Fibroblast of skin of right quadriceps (primary cell): ENCODE results near the gene FIGN.

Experiments
- DNase-seq: peaks from one replicate; pipeline ENCODE4 v3.0.0-alpha.2; 2013

Gene FIGN

DNA sequence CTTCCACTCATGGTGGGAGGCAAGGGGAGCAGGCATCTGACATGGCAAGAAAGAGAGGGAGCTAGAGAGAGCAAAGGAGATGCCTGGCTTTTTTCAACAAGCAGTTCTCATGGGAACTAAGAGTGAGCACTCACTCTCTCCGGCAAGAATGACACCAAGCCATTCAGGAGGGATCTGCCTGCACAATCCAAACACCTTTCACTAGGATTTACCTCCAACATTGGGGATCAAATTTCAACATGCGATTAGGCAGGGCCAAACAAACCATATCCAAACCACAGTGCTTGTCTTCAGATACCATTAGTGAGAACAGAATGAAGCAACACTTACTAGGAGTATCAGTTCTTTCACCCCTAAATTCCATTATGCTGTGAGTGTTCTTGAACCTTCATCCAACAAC, 77.3 kb downstream of the FIGN start:
- DNase-seq = no peak

DNA sequence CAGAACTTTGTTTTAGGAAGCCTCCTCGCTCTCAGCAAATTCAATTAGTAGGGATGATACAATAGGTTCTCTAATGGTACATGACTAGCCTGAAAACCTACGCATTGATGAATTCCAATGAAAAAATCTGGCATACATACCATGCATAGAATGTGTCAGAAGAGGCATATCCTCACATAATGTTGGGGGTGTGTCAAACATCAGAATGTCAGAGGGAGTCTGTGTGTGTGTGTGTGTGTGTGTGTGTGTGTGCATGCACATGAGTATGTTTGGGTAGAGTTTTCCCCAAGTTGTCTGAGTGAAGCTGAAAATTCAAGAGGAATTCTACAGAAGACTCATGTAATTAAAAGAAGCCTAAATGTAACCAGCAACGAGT, 78.5 kb downstream of the FIGN start:
- peak; percentile 89 for DNase-seq

DNA sequence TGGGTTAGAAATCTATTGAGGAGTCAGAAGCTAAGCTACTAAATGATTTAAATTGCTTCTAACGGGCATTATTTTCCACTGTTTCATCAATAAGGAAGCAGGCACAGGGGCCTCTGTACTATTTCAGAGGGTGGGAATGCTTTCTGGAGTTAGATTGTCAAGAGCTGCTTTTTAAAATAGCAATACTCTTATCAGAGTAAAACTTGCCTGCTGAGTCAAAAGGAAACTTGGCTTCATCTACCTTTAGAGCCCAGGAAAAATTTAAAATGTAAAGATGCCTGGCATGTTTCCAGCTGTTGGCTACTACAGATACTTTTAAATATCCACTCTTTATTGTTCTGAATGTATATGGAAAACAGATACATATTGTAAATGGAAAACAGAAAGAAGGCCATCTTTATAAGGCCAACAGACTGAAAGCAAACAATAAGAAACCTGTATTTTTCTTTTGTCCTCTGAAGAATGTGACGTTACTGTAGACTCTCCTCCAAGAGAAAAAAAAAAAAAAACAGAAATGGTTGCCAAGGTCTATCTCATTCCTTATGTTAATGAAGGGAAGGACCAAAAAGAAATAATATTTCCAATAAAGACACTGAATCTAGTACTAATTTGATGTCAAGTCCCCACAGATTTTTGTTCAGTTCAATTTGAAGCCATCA, 79.1 kb downstream of the FIGN start:
- no peak for DNase-seq

DNA sequence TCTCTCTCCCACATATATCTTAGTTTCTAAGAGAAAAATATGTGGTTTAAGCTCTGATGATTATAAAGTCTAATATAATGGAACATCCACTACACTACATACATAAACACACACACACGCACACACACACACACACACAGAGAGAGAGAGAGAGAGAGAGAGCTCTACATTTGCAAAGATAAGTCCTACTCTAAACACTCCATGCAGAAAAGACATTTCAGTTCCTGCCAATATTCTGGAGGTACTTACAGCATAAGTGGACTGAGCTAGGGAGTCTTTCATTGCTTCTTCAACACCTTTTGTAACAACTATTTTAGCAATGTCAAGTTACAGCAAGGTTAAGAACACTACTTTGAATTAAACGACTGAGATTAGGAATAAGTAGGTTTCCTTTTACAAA, 80.1 kb downstream of the FIGN start:
- DNase-seq = no peak

DNA sequence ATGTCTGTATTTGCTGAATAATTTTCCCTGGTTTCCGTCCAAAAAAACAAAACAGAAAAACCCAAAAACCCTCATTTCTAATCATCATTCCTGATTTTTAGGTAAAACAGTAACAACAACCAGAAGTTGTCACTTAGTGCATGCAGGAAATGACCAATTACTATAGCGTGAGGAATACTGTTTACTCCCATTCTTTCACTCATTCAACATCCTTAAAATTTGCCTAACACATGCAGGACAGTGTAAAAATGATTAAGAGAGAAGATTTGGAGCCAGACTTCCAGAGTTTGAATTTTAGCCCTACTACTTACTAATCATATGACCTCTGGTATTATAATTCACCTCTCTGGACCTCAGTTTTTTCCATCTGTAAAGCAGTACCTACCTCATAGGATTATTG, 83.1 kb downstream of the FIGN start:
- no peak for DNase-seq

DNA sequence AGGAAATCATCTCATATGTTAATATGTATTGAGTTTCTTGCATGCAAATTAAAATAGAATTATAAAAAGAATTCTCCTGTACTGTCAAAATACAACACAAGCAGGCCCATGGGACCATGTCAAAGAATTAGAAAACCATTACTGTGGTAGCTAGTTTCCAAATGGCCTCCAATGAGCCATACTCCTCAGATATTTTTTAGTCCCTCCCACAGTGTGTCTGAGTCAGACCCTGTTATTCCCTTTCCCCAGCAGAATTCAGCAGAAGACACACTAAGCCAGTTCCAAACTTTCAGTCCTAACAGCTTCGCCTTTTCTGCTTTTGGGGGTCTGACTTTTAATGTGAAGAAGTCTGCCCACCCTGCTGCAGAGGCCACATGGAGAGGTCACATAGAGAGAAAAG, 86.7 kb downstream of the FIGN start:
- DNase-seq = no peak

DNA sequence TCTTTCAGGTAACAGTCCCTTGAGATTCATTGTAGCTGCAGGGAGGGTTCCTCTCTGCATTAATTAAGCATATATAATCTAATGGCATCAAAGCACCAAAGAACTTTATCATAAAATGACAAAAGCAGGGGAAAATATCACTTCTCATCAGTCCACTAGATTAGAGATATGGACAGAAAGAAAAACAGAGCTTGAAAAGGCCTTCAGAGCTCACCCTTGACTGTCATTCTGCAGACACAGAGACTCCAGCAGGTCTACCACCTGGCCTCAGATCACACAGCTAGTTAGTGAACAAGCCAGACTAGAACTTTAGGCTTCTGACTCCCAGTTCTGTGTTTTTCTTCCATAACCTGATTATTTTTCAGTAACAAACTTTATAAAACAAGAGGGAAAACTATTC, 88.5 kb downstream of the FIGN start:
- DNase-seq = no peak

DNA sequence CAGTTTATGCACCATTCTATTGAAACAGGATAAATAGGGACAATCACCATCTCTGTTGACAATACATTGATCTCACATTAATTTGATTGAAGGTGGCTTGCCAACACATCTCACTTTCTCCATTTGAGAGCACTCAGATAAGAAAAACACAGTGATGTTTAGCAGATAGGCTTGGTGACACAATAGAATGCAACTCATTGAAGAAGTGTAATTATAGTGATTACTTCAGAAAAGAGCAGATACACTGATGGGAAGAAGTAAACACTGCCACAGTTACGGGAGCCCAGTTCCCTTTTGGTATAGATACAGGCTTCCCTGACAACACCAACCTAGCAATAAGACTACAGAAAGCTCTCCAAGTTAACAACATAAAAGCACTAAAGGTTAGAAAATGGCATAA, 89.1 kb downstream of the FIGN start:
- DNase-seq = no peak

DNA sequence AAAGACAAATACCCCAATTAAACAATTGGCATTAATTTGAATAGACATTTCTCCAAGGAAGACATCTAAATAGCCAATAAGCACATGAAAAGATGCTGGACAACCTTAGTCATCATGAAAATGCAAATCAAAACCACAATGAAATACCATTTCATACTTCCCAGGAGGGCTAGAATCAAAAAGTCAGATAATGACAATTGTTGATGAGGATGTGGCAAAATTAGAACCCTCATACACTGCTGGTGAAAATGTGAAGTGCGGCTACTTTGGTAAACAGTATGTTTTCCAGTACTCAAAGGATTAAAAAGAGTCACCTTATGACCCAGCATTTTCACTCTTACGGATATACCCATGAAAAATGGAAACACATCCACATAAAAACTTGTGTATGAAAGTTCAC, 91.6 kb downstream of the FIGN start:
- no peak for DNase-seq

DNA sequence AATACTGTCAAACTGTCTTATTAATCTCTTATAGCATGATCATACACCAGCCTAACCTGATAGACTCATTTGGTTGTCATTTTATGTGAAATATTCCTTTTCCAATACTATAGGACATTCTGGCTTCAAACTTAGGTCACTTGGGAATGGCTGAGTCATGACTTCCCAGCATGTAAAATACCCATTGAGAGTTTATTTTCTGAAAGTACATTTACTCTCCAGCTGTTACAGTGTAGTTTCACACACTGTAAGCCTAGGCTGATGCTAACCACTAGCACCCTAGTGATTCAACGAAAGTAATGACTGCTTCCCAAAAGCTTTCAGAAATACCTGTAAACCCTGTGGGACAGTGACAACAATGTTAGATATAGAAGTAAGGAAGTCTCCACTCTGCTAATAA, 93.8 kb downstream of the FIGN start:
- DNase-seq = peak; percentile 42

DNA sequence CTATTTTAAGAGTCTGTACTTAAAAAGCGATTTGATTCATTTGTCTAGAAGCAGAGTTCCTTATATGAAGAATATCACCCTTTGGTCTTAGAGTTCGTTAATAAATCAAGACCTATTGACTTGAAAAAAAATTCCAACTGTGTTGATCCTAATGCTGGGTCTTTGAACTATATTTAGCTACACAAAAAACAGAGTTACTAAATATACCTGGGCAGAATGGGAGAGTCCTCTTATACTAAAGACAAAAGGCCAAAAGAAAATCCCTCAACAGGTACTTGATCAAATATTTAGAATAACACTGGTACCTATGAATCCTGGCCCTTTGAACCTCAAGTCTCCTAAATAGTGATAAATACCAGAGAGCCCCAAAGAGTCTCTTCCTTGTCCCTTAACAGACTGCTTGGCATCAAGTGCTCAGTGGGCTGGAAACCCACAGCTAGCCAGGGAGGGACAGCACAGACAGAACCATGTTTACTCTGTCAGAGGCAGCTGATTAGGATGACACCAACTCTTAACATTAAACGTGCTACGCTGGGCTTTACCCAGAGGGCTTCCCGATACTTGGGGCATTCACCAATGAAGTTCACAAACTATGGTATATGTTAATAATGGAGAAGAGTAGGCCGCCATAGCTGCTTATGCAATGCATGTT, 95.1 kb downstream of the FIGN start:
- no peak for DNase-seq

DNA sequence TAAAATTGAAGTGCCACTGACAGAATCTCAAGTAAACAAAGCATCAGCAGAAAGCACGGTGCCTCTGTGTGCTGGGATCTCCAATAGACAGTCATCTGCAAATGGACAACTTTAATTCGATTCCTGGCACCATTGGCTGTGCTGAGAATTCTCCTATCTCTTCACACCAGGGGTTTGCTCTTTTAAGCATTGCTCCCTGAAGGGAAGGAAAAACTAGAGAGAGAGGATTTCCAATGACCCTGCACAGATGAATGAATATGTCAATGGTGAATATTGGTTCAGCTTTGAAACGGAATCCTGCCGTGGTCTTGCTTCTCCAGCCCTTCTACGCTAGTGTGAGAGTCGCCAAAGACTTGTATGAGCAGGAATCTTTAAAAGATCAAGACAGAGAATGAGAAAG, 97.9 kb downstream of the FIGN start:
- no peak for DNase-seq

DNA sequence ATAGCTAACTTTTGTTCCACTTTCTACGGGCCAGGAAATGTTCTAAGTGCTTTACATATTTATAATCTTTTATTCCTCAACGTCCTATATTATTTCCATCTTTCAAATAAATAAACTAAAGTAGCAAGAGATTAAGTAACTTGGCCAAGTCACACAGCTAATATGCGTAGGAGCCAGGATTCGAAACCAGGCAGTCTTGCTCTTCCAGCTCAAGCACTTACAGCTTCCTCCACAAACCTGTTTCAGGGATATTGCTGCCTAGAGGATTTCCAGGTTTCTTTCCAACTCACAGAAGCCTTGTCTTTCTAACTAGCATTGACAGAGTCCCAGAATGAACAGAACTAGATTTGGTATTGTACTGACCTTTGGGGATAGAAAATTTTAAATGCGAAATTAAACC, 102.5 kb downstream of the FIGN start:
- no peak for DNase-seq

DNA sequence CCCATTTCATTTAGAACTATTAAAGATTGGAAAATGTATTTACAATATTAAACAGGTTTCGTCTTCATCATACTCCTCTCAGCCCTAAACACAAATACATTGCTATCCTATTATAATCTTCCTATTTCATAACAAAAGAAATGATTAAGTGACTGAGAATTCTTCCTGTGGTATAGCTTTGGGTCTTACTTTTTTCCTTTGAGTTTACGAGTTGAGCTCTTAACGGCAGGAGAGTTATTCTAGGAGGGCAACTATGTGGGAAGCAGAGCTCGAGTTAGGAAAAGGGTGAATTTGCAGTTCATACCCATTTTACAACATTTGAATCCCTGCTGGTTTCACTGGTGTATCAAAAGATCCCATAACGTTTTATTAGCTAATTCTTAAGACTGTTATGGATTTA, 105.0 kb downstream of the FIGN start:
- no peak for DNase-seq

DNA sequence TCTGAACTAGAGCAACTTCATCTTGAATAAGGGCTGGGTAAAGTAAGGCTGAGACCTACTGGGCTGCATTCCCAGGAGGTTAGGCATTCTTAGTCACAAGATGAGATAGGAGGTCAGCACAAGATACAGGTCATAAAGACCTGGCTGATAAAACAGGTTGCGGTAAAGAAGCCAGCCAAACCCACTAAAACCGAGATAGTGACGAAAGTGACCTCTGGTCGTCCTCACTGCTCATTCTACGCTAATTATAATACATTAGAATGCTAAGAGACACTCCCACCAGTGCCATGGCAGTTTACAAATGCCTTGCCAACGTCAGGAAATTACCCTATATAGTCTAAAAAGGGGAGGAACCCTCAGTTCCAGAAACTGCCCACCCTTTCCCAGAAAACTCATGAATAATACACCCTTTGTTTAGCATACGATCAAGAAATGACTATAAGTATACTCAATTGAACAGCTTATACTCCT, 109.1 kb downstream of the FIGN start:
- no peak for DNase-seq

DNA sequence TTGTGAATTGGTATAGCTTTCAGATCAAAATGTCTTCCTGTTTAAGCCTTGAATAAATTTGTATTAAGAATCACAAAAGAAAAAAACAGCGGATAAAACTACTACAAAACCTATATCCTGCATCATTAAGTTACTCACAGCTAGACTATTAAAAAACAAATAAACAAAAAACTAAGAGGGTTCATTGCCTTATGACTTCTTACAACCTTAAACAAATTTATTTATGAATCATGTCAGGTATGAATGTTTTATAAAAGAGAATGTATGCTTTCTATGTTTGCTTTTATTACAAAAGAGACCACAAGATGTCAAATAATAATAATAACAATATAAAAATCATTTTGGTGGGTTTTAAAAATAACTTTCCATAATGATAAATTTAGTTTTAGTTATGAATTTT, 109.6 kb downstream of the FIGN start:
- no peak for DNase-seq

DNA sequence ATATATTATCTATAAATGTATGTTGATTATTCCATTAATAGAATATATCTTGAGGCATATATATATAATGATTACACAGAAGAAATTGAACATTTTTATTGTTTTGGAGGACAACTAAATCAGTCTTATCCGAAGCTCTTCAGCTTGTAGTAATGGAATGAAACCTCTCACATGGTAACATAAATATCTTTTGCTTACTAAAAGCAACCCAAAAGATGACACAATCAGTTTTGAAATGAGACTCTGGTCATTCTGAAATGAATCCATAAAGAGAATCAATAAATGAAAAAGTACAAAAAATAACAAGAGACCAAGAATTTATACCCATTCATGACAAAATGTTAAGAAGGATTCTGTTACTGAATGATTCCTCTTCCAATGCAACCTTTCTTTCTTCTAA, 110.2 kb downstream of the FIGN start:
- no peak for DNase-seq

DNA sequence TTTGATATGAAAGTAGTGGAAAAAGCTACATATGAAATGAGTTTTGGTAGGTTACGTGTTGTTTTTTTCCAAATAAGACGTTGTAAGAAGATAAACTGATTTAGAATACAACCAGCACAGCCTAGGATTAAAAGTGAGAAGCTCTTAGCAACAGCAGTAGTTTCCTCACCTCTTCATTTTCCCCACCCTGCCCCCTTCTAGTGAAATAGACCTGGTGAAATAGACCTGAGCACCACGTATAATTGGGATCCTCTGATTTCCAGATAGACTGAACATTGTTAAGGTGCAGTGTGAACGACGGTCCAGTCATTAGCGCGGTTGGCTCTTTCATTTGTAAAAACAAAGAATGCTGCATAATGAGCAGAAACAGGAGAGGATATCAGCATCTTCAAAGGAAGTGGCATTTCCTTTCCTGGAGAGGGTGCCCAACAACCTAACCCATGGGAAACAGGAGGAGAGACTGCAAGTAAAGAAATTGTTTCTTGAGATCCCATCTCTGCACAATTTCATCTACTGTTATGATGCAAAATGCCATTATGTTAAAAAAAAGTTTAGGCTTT, 114.3 kb downstream of the FIGN start:
- no peak for DNase-seq

DNA sequence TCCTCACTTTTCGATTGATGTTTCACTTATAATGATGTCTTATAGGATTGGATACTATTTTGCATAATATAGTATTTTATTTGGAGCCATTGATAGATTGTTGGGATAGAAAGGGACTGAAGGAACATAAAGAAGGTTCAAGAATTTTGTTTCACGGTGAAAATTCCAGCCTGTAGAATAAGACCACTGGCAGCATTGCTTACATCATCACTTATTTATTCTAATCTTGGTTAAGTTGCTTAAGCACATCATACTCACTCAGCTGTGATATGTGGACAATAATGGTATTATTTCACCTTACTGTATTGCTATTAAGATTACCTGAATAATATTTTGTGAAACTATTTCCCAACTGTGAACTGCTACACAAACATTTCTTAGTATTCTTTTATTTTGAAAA, 118.3 kb downstream of the FIGN start:
- no peak for DNase-seq

DNA sequence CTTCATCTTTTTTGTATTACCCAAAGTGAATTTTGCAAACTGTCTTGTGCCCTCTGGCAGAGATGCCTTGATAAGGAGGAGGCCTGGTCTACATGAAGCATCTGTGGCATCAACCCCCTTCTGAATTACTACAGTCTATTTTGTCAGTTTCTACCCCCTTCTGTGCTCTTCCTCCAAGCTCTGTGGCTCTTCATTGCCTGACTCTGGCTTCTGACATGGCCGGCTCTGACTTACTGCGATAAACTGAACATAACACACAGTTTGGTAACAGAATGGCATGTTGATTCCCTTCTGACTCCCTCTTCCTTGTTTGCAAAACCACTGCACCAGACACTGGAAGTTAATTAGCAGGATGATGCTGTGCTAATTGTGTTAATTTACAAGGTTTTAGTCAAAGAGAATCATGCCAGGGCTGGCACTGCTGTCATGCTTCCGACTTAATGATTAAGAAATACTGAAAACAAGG, 122.5 kb downstream of the FIGN start:
- DNase-seq = no peak

DNA sequence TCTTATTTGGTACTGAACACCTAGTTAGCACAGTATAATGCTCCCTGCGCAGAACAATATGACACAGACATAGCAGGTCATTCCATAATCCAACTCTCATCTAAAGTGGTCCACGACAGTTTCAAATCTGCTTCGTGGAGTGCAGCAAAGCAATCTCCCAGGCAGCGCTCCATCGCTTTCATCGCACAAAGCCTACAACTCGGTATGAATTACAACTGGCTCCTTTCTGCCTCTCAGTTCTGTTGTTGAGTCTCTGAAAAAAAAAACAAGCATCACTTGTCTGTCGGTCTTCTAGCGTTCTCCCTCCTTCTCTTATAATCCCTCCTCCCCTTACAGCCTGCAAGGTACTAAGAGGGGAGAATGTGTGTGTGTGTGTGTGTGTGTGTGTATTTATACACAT, 123.5 kb downstream of the FIGN start:
- DNase-seq = no peak

DNA sequence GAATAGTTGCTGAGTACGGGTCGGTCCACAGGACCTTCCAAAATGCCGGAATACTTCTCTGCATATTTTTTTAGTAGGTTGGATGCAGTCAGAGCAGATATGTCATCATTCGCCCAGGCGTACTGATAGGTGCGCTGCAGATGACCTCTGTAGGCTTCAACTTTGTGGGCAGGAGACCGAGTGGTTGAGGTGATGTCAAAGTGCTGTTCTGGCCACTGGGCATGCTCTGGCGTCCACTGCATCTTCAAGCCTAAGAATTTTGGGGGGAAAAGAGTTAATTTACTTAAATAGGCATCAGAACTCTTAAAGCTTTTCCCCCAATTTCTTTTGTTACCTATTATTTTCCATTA, 124.3 kb downstream of the FIGN start:
- DNase-seq = no peak

DNA sequence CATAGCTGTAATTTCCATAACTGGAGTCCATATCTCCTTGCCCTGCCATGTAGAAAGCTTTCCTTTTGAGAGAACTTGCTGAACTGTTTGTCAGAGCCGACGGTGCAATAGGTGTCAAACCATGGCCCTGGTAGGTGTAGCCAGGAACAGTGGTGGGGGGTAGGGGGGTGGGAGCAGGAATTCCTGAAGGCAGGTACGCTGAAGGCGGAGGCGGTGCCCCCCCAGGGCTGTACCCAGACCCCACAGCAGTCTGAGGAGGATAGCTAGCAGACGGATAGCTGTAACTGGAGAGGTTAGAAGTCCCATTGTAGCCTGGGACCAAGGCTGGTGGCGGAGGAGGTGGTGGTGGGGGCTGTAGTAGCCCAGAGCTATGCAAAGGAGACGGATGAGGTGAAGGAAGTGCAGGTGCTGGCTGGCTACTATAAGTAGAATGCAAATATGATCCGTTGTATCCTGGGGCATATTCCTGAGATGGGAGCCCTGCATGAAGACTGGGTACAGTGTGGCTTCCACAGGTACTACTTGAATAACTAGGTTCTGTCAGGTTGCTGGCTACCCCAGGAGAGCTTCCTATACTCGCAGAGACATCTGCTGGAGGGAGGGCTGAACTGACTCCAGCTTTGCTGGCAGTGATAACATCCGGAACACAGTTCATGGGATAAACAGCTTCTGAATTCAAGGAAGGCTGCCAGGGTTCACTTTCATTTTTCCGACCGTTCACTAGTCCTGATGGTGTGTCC, 124.8 kb downstream of the FIGN start:
- no peak for DNase-seq

DNA sequence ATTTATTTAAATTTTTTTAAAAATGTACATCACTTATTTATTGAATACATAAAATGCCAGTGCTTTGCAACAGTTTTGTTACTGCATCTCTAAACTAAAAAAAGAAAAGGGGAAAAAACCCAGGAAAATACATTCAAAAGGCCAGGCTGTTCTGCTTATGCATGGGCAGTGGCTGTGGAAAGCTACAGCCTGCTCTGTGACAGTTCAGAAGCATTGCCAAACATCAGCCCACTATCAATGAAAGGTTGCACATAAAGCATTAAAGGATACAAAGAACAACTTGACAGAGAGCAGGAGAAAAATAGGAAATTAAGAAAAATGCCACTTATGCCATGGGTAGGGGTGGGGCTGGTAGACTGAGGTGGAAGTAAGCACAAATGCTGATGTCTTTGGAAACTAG, 128.2 kb downstream of the FIGN start:
- no peak for DNase-seq
